CD4-positive, alpha-beta T cell treated with Interleukin-2 at 100 ng/mL for 4 hours (primary cell): ENCODE results near the gene TSN.
A peak's percentile ranks its signal among the peaks of the same experiment; 100 is the strongest.
"Not testable (repeated sequence)": the region's sequence is repeated elsewhere in the genome, so short reads cannot be mapped to it uniquely, and the experiment has no call there.

ENCODE experiments used
- DNase-seq: peaks from one replicate; pipeline ENCODE4 v3.0.0-alpha.2; 2020; ENCODE audit warnings: low spot score

TSN gene

GRCh38 chr2:121755237-121756111 is at the start of gene TSN:
TSS of gene TSN (plus strand) at chr2:121755651. CDS start at chr2:121755780, 129 bp downstream.
- DNase-seq: peak; percentile 98

DNA sequence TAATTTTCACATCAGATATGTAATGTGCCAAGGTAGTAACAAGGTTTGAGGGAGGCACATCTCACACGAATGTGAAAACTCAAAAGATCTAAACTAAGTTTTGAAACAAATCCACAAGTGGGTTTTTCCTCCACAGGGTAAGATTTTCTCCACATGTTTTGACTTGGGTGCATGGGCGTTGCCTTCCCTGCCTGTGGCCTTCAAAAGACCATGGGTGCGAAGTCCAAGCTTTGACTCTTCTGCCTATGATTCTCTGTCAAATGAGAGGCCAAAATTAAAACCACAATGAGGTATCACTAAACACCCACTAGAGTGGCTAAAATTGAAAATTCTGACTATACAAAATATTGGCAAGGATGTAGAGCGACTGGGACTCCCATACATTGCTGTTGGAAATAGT is 49.5 kb upstream of the TSN start:
- DNase-seq: no peak

- no peak for DNase-seq
Observed at GRCh38 chr2:121707344-121707919, 48.0 kb upstream of the TSN start.

- DNase-seq: no peak
Observed at GRCh38 chr2:121707920-121708361, 47.5 kb upstream of the TSN start.

- DNase-seq: no peak
Observed at GRCh38 chr2:121709776-121710469, 45.5 kb upstream of the TSN start.

GRCh38 chr2:121710470-121711170 is 44.8 kb upstream of the TSN start:
- DNase-seq: no peak

- DNase-seq: not testable (repeated sequence)
Observed at GRCh38 chr2:121711481-121711880, 44.0 kb upstream of the TSN start.

DNA sequence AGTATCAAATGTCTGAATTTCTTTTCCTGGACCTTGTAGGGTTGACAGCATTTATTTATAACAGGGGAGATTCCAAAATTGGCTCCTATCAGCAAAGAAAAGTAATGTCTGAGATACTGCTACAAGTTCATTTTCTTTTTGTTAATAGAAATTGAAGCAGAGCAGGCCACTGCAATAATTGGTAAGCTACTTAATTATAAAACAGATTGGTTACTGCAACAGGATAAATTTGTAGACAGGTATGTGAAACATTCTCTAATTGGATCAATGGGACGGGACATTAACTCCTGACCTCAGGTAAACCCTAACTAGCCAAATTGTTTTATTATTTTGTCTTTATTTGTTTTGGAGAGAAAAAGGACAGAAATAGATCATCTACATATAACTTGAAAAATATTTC is 39.3 kb upstream of the TSN start:
- DNase-seq: no peak

- no peak for DNase-seq
Observed at GRCh38 chr2:121717529-121717928, 37.9 kb upstream of the TSN start.

DNA sequence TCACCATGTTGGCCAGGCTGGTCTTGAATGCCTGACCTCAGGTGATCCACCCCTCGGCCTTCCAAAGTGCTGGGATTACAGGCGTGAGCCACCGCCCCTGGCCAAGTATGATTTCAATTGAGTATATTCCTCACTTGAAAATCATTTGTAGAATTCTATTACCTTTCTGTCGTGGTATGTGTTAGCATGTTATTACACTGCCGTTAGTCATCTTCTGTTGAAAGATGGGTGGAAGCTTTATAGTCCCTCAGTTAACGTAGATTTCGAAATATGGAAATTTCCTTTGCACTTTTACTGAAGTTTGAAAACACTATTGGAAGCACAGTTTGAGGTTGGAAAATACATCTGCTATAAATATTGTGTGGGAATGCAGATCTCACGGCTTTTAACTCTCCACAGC is 33.5 kb upstream of the TSN start:
- no peak for DNase-seq

- DNase-seq: no peak
Observed at GRCh38 chr2:121722479-121722878, 33.0 kb upstream of the TSN start.

DNA sequence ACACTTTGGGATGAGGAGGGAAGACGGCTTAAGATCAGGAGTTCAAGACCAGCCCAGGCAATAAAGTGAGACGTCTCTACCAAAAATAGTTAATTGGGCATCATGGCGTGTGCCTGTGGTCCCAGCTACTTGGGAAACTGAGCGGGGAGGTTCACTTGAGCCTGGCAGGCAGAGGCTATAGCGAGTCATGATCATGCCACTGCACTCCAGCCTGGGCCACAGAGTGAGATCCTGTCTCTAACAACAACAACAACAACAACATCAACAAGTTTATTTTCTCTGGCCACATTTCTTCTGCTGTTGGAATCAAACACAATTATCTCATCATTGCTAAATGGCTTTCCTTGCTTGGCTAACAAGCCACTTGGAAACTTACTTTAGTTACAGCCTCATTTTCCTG is 32.1 kb upstream of the TSN start:
- no peak for DNase-seq

- DNase-seq: no peak
Observed at GRCh38 chr2:121727332-121727731, 28.1 kb upstream of the TSN start.

GRCh38 chr2:121727950-121728349 is 27.5 kb upstream of the TSN start:
- no peak for DNase-seq

DNA sequence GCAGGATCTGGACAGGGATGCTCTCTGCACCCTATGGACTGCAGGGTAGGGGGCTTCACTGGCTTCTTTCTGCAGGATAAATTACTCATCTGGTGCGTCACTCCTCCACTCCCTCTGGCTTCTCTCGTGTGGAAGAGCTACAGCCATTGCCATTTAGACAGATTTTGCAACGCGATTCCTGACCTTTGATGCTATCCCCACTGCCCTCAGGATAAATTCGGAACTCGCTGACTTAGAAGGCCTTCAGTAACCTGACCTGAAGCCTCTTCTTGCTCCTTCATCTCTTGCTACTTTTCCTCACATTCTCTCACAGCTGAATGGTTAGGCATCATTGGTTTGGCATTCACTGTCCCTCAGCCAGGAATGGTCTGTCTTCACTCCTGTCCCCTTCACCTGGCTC is 24.1 kb upstream of the TSN start:
- DNase-seq: no peak

DNA sequence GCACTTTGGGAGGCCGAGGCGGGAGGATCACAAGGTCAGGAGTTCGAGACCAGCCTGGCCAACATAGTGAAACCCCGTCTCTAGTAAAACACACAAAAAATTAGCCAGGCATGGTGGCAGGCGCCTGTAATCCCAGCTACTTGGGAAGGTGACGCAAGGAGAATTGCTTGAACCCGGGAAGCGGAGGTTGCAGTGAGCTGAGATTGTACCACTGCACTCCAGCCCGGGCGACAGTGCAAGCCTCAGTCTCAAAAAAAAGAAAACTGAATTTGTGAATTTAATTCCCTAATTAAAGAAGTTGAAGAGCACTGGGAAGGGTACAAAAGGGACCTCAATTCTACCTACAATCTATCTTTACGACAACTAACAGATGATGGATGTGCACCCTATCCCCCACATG is 20.9 kb upstream of the TSN start:
- not testable (repeated sequence) for DNase-seq

- DNase-seq: peak; percentile 21
Observed at GRCh38 chr2:121735518-121736074, 19.9 kb upstream of the TSN start.

DNA sequence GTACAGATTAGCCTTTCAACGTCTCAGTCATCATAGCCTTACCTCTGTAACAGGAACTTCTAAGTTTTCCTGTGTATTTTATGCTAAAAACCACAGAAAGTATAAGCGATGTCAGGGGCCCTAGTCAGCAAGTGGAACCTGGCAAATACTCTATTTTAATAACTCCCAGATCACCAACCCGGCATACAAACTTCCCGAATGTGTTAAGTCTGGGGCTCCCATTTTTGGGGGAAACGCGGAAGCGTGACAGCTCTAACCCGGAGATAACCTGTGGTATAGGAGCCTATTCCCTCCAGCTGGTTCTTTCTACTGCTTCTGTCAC is 19.4 kb upstream of the TSN start:
- DNase-seq: peak; percentile 10

DNA sequence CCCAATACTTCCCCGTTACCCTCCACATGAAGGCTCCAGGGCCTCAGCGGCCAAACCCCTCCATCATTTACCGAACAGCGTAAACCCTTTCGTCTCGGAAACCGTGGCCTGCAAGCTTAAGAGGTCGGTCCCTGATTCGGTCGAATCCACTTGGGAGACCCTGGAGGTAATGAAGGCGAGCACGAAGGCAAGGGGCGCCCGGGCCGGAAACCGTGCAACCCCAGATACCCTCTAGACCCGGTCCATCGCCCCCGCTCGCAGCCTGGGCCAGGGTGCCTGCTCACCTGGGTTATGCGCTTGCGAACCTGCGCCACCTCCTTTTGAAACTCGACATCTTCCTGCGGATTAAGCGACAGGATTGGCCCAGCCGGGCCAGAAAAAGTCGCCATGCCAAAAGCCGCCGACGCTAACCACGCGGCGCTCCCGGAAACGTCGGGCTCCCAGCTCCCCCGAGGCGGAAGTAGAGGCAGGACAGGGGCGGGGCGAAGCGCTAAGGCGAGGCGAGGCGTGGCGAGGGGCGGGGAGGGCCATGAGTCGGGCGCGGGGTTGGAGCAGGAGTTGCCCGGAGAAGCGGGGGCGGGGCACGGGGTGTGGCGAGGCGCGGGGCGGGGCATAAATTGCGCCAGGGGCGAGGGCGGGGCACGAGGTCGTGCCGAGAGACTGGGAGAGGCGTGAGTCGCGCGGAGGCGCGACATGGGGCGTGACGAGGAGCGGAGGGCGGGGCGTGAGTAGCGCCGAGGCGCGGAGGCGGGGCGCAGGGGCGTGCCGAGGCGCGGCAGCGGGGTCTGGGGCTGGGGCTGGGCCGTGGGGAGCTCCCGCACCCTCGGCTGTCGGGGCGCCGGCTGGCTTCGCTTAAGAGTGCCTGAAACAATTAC is 18.8 kb upstream of the TSN start, which contains the start of gene NIFK:
Gene NIFK (minus strand): TSS at position 414 of the 875 bp plus-strand sequence. CDS start 25 bp downstream, at position 389.
- DNase-seq: peak; percentile 100

GRCh38 chr2:121740973-121741372 is 14.5 kb upstream of the TSN start:
- no peak for DNase-seq

DNA sequence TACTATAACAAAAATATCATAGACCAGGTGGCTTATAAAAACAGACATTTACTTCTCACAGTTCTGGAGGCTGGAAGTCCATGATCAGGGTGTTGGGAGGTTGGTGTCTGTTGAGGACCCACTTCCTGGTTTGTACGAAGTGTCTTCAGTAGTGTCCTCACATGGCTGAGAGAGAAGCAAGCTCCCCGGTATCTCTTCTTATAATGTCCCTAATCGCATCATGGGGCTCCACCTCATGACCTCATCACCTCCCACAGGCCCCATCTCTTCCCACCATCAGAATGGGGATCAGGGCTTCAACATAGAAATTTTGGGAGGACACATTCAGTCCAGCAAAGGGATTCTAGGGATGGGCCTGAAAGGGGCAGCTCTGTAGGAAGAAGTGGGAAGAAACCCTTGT is 14.0 kb upstream of the TSN start:
- DNase-seq: no peak
